Neuronal stem cell (in vitro differentiated cells): Measurements from ENCODE around the gene TMEM132E.

Source experiments
- DNase-seq: peaks from one replicate; pipeline ENCODE4 v3.0.0-alpha.2; 2013; ENCODE audit warnings: low spot score
- H2AFZ ChIP-seq: one replicate; pipeline ENCODE4 v1.6.1; 2013; ENCODE audit warnings: mild to moderate bottlenecking, low read length, inconsistent platforms
- H2AK5ac ChIP-seq: 2 replicates; pipeline ENCODE4 v1.6.1; 2013; ENCODE audit warnings: low read depth, mild to moderate bottlenecking, inconsistent platforms, low read length, moderate library complexity, mixed read lengths
- H2BK120ac ChIP-seq: 2 replicates; pipeline ENCODE4 v1.6.1; 2013; ENCODE audit warnings: low read depth, mild to moderate bottlenecking, inconsistent platforms, low read length, moderate library complexity, mixed read lengths
- H2BK12ac ChIP-seq: one replicate; pipeline ENCODE4 v1.6.1; 2013; ENCODE audit warnings: low read length, inconsistent platforms
- H2BK15ac ChIP-seq: 2 replicates; pipeline ENCODE4 v1.6.1; 2013; ENCODE audit warnings: mild to moderate bottlenecking, low read length, inconsistent platforms, mixed read lengths
- H2BK5ac ChIP-seq: one replicate; pipeline ENCODE4 v1.6.1; 2013; ENCODE audit warnings: inconsistent platforms, mild to moderate bottlenecking, low read length, moderate library complexity
- H3K14ac ChIP-seq: one replicate; pipeline ENCODE4 v1.6.1; 2013; ENCODE audit warnings: low read length, inconsistent platforms
- H3K18ac ChIP-seq: 2 replicates; pipeline ENCODE4 v1.6.1; 2013; ENCODE audit warnings: low read length, inconsistent platforms
- H3K23ac ChIP-seq: 2 replicates; pipeline ENCODE4 v1.6.1; 2013; ENCODE audit warnings: low read depth, mild to moderate bottlenecking, mixed read lengths, low read length, inconsistent platforms; ENCODE audit not compliant: poor library complexity
- H3K27ac ChIP-seq: replicated peaks from 3 replicates; pipeline ENCODE4 v1.5.1; 2013; ENCODE audit warnings: low read length, inconsistent platforms
- H3K27me3 ChIP-seq, 3 experiments: 2 replicates each; pipeline ENCODE4 v1.6.1; 2013; ENCODE audit warnings: low read length in 3 of 3, mild to moderate bottlenecking in 2 of 3, inconsistent platforms in 1 of 3, low read depth in 1 of 3, mixed read lengths in 1 of 3, moderate library complexity in 1 of 3; ENCODE audit not compliant: control insufficient read depth in 3 of 3, insufficient read depth in 3 of 3
- H3K36me3 ChIP-seq, 2 donors: replicated peaks in 1 of 2; 2 replicates each; pipeline ENCODE4 v1.6.1; 2013; ENCODE audit warnings: low read length in 2 of 2; ENCODE audit not compliant: control insufficient read depth in 2 of 2, insufficient read depth in 2 of 2
- H3K4ac ChIP-seq: 2 replicates; pipeline ENCODE4 v1.6.1; 2013; ENCODE audit warnings: inconsistent platforms, mild to moderate bottlenecking, low read length, moderate library complexity
- H3K4me1 ChIP-seq, 2 donors: 1 replicate in 1 of 2; 2 replicates in 1 of 2; pipeline ENCODE4 v1.6.1; 2013; ENCODE audit warnings: low read length in 2 of 2, low read depth in 1 of 2; ENCODE audit not compliant: control insufficient read depth in 2 of 2, insufficient read depth in 1 of 2
- H3K4me2 ChIP-seq: one replicate; pipeline ENCODE4 v1.6.1; 2013; ENCODE audit warnings: mild to moderate bottlenecking, low read length, inconsistent platforms; ENCODE audit not compliant: insufficient read depth, poor library complexity, severe bottlenecking
- H3K4me3 ChIP-seq, 2 donors: 2 replicates each; pipeline ENCODE4 v1.5.1; 2013; ENCODE audit warnings: low read length in 2 of 2, mild to moderate bottlenecking in 2 of 2, inconsistent platforms in 1 of 2, moderate library complexity in 1 of 2
- H3K79me1 ChIP-seq: one replicate; pipeline ENCODE4 v1.6.1; 2013; ENCODE audit warnings: low read depth, mild to moderate bottlenecking, inconsistent platforms, low read length, moderate library complexity
- H3K9ac ChIP-seq: one replicate; pipeline ENCODE4 v1.6.1; 2013; ENCODE audit warnings: mild to moderate bottlenecking, low read depth, low read length, inconsistent platforms; ENCODE audit not compliant: poor library complexity
- H3K9me3 ChIP-seq, 2 donors: replicated peaks in 1 of 2; 2 replicates each; pipeline versions ENCODE3 to v1.6.1; 2013; ENCODE audit warnings: low read length in 2 of 2, mild to moderate bottlenecking in 2 of 2, inconsistent platforms in 1 of 2, low read depth in 1 of 2, mixed read lengths in 1 of 2, moderate library complexity in 1 of 2; ENCODE audit not compliant: control insufficient read depth in 2 of 2, insufficient read depth in 1 of 2
- H4K8ac ChIP-seq: one replicate; pipeline ENCODE4 v1.6.1; 2013; ENCODE audit warnings: low read depth, mild to moderate bottlenecking, inconsistent platforms, low read length, moderate library complexity
- H4K91ac ChIP-seq: one replicate; pipeline ENCODE4 v1.6.1; 2013; ENCODE audit warnings: low read length, low read depth, mild to moderate bottlenecking, inconsistent platforms; ENCODE audit not compliant: poor library complexity
- WGBS, 2 donors: extraction: QIAGEN DNeasy Blood & Tissue Kit; methylation state at CpG; one replicate each; pipeline ENCODE4 v1.1.7; 2013; ENCODE audit warnings: missing lambda C conversion rate in 2 of 2, mixed read lengths in 1 of 2; ENCODE audit not compliant: insufficient read length in 2 of 2, insufficient replicate concordance in 1 of 2; ENCODE audit errors: extremely low coverage in 2 of 2; 5-methylcytosine and 5-hydroxymethylcytosine counted together

The TMEM132E gene

GRCh38 chr17:34588266-34588665 is 8.9 kb downstream of the TMEM132E start:
- no peak overlapping the region for H3K4ac ChIP-seq
- no peak overlapping the region for H2AK5ac ChIP-seq
- no peak overlapping the region for H3K4me3 ChIP-seq
- H3K23ac ChIP-seq: no peak overlapping the region
- H3K79me1 ChIP-seq: no peaks in the 10 kb centered on the region
- H3K36me3 ChIP-seq: no peaks in the 10 kb centered on the region
- no peak for DNase-seq
- no peak overlapping the region for H3K18ac ChIP-seq
- H2BK5ac ChIP-seq: no peak overlapping the region
- H2BK120ac ChIP-seq: no peak overlapping the region
- no peak overlapping the region for H3K4me2 ChIP-seq
- no peak overlapping the region for H4K91ac ChIP-seq
- peaks cover 2 to 44% (median 18%) of the 10 kb centered on the region in 3 experiments for H3K27me3 ChIP-seq
- H3K9ac ChIP-seq: no peak overlapping the region
- no peak overlapping the region for H2AFZ ChIP-seq
- no peak overlapping the region for H3K27ac ChIP-seq
- no peak overlapping the region for H2BK12ac ChIP-seq
- no peaks in the 10 kb centered on the region for H3K9me3 ChIP-seq
- H4K8ac ChIP-seq: no peak overlapping the region
- peaks cover 0 to 5% of the 10 kb centered on the region in 2 donors for H3K4me1 ChIP-seq
- H3K14ac ChIP-seq: no peak overlapping the region
- WGBS, 2 donors: no CpG with 5 or more reads among the region's 6 CpGs
- H2BK15ac ChIP-seq: no peak overlapping the region

DNA sequence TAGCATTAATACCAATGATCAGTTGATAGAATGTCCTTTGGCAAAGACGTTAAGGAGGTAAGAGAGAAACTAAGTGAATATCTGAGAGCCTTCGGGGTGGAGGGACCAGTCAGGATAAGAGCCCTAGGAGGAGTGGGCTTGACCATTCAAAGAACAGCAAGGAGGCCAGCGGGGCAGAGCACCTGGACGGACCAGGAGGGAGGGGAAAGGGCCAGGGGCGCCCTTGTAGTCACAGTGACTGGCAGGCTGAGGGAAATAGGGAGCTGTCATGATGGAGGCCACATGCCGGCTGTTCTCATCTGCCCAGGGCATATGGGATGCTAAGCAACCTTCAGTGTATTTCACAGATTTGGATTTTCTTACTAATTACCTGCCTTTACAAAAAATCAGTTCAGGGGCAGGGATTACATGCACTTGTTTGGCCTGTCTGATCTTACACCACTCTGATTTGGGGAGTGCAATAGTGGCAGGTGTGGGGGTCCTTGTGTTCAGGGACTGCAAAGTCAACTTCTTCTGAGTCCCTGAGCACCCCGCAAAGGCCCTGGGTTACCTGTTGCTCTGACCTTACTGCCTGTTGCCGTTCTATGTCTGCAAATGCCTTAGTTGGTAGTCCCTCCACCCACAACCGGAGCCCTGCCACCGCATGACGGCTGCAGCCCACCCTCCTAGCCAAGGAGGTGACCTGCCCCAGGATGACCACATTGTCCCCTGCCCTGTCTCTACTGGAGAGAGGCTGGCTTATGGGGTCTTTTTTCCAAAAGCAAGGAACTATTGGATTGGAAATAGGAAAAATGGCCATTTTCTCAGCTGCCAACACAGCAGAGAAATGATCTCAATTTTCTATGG is 10.0 kb downstream of the TMEM132E start:
- Histone ChIP-seq H2BK5ac (no peak overlapping the region), H3K4ac (no peak overlapping the region), H3K27me3 (peaks cover 0 to 33% (median 7%) of the 10 kb centered on the region in 3 experiments), H4K8ac (no peak overlapping the region), H3K14ac (no peak overlapping the region), H3K79me1 (no peaks in the 10 kb centered on the region), H3K4me3 (no peak overlapping the region), H3K4me2 (no peak overlapping the region), H2BK12ac (no peak overlapping the region), H3K9ac (no peak overlapping the region), H3K27ac (no peak overlapping the region), H2BK15ac (no peak overlapping the region), H2BK120ac (no peak overlapping the region), H2AFZ (no peak overlapping the region), H4K91ac (no peak overlapping the region), H3K4me1 (peaks cover 0 to 5% of the 10 kb centered on the region in 2 donors), H3K36me3 (no peaks in the 10 kb centered on the region), H3K23ac (no peak overlapping the region), H3K9me3 (no peaks in the 10 kb centered on the region), H3K18ac (no peak overlapping the region), H2AK5ac (no peak overlapping the region)
- no CpG with 5 or more reads among the region's 11 CpGs for WGBS, 2 donors
- no peak for DNase-seq

- H3K27me3 ChIP-seq: peaks cover 0 to 15% (median 0%) of the 10 kb centered on the region in 3 experiments
- no CpG with 5 or more reads among the region's 4 CpGs for WGBS, 2 donors
Measured at GRCh38 chr17:34592002-34592401, 12.6 kb downstream of the TMEM132E start.

GRCh38 chr17:34596920-34597319 is 17.5 kb downstream of the TMEM132E start:
- no peak overlapping the region for H3K27ac ChIP-seq
- H2AFZ ChIP-seq: no peak overlapping the region
- no peak overlapping the region for H3K4me2 ChIP-seq
- no peak overlapping the region for H3K9ac ChIP-seq
- no peak for DNase-seq
- H3K4me1 ChIP-seq: peaks cover 0 to 25% of the 10 kb centered on the region in 2 donors
- H2BK15ac ChIP-seq: no peak overlapping the region
- no peaks in the 10 kb centered on the region for H3K79me1 ChIP-seq
- H2BK12ac ChIP-seq: no peak overlapping the region
- no peak overlapping the region for H3K14ac ChIP-seq
- H3K18ac ChIP-seq: peak overlapping the region; percentile 84
- no peaks in the 10 kb centered on the region for H3K9me3 ChIP-seq
- no peaks in the 10 kb centered on the region for H3K27me3 ChIP-seq
- no CpG with 5 or more reads among the region's 5 CpGs for WGBS, 2 donors
- peak overlapping the region; percentile 51 for H2AK5ac ChIP-seq
- H4K91ac ChIP-seq: no peak overlapping the region
- no peaks in the 10 kb centered on the region for H3K36me3 ChIP-seq
- no peak overlapping the region for H4K8ac ChIP-seq
- no peak overlapping the region for H3K4ac ChIP-seq
- H2BK120ac ChIP-seq: no peak overlapping the region
- no peak overlapping the region for H3K4me3 ChIP-seq
- no peak overlapping the region for H2BK5ac ChIP-seq
- H3K23ac ChIP-seq: no peak overlapping the region

More at GRCh38 chr17:34592002-34592401, 12.6 kb downstream of the TMEM132E start:
- no peak overlapping the region for H3K27ac ChIP-seq
- no peak overlapping the region for H3K9ac ChIP-seq
- H3K4me3 ChIP-seq: no peak overlapping the region
- no peak overlapping the region for H3K14ac ChIP-seq
- no peaks in the 10 kb centered on the region for H3K79me1 ChIP-seq
- H4K8ac ChIP-seq: no peak overlapping the region
- H3K4me2 ChIP-seq: no peak overlapping the region
- no peak overlapping the region for H3K23ac ChIP-seq
- no peak overlapping the region for H2AFZ ChIP-seq
- H3K36me3 ChIP-seq: no peaks in the 10 kb centered on the region
- H3K9me3 ChIP-seq: no peaks in the 10 kb centered on the region
- H3K4me1 ChIP-seq: no peaks in the 10 kb centered on the region
- no peak overlapping the region for H2BK5ac ChIP-seq
- no peak overlapping the region for H2BK15ac ChIP-seq
- no peak overlapping the region for H2BK12ac ChIP-seq
- H3K18ac ChIP-seq: peak overlapping the region; percentile 22
- no peak for DNase-seq
- H4K91ac ChIP-seq: no peak overlapping the region
- H3K4ac ChIP-seq: no peak overlapping the region
- no peak overlapping the region for H2BK120ac ChIP-seq
- H2AK5ac ChIP-seq: no peak overlapping the region
